Calu3 (cell line): Measurements from ENCODE around the gene DDX10. TPM values are rescaled to one million over a fixed set of nuclear protein-coding genes. Genes with fewer than 3 reads are reported as not detected.

Experiments
- BruUV-seq: library from RNA; stranded (reverse); fragments of 400-500 nt; replicated peaks from 2 replicates; lab custom pipeline; 2021; lab: Mats Ljungman, UMichigan
- CTCF ChIA-PET: fragments of 300-600 bp; sonication (Branson Sonifier 250); formaldehyde crosslinking; loops from one replicate; lab custom pipeline; 2022; ENCODE audit warnings: antibody characterized with exemption; lab: Charles Lee
- DNase-seq: peaks from one replicate; pipeline ENCODE4 v3.0.0; 2022
- H3K27ac Mint-ChIP-seq: one replicate; pipeline ENCODE4 v1.8.0; 2022; ENCODE audit warnings: mixed read lengths; ENCODE audit not compliant: unreplicated experiment
- H3K27me3 Mint-ChIP-seq: one replicate; pipeline ENCODE4 v1.8.0; 2022; ENCODE audit warnings: mixed read lengths; ENCODE audit not compliant: unreplicated experiment
- H3K36me3 Mint-ChIP-seq: one replicate; pipeline ENCODE4 v1.8.0; 2022; ENCODE audit warnings: mild to moderate bottlenecking, moderate library complexity, mixed read lengths; ENCODE audit not compliant: insufficient read depth, unreplicated experiment
- H3K4me1 Mint-ChIP-seq: one replicate; pipeline ENCODE4 v1.8.0; 2022; ENCODE audit warnings: mild to moderate bottlenecking, low read depth, mixed read lengths; ENCODE audit not compliant: unreplicated experiment
- H3K4me3 Mint-ChIP-seq: one replicate; pipeline ENCODE4 v1.8.0; 2022; ENCODE audit warnings: mild to moderate bottlenecking, low read depth, moderate library complexity, mixed read lengths; ENCODE audit not compliant: unreplicated experiment
- H3K9me3 Mint-ChIP-seq: one replicate; pipeline ENCODE4 v1.8.0; 2022; ENCODE audit warnings: low read depth, mixed read lengths; ENCODE audit not compliant: unreplicated experiment
- intact Hi-C: fragments of 100-400 bp; cut with micrococcal nuclease; formaldehyde crosslinking; loops from one replicate; pipeline ENCODE4 v1.10.0; 2022; ENCODE audit not compliant: unreplicated experiment
- total RNA-seq: library from RNA; stranded (reverse); gene quantifications from 2 replicates; pipeline ENCODE4 v1.2.3, GENCODE V29; 2022
- TF ChIP-seq, protein P1 (sequence below): fragments of 200-600 bp; IDR thresholded peaks from one replicate; pipeline ENCODE4 v1.8.0; 2022; ENCODE audit warnings: antibody characterized with exemption; ENCODE audit not compliant: unreplicated experiment

DDX10 gene
- total RNA-seq, 1 experiment from 2014 or later: 31.2 TPM

DNA sequence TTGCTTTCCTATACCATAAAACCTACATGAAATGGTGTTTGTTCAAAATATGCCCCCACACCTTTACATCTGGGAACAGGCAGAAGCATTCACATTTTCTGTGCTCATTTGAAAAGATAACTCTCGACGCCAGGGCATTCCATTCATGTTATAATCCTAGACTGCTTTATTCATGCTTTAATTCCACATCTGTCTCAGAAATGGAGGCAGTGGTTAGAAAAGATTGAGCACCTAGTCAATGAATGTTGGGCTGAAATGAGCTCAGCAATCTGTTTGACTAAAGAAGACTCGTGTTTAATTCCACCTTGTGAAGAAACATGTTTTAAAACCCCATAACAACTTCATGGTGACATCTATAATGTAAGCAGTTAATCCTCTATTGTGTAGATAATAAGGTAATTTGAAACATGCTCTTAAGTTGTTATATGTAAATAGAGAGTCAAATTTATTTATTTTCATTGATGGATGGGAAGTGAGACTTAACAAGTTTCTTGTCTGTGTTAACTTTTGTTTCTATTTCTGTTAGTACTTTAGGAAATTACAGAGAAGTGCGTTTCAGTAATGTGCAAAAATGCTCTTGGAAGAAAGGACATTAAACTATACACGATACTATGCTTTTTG lies 217.5 kb downstream of the DDX10 start:
- CTCF ChIA-PET: no interaction called here
- Mint-ChIP-seq H3K9me3 (no peaks in the 10 kb centered on the region), H3K36me3 (no peaks in the 10 kb centered on the region), H3K27me3 (no peaks in the 10 kb centered on the region), H3K4me3 (no peak overlapping the region), H3K4me1 (no peaks in the 10 kb centered on the region), H3K27ac (no peak overlapping the region)
- intact Hi-C loops: no loop called here
- TF ChIP-seq, protein P1, sequence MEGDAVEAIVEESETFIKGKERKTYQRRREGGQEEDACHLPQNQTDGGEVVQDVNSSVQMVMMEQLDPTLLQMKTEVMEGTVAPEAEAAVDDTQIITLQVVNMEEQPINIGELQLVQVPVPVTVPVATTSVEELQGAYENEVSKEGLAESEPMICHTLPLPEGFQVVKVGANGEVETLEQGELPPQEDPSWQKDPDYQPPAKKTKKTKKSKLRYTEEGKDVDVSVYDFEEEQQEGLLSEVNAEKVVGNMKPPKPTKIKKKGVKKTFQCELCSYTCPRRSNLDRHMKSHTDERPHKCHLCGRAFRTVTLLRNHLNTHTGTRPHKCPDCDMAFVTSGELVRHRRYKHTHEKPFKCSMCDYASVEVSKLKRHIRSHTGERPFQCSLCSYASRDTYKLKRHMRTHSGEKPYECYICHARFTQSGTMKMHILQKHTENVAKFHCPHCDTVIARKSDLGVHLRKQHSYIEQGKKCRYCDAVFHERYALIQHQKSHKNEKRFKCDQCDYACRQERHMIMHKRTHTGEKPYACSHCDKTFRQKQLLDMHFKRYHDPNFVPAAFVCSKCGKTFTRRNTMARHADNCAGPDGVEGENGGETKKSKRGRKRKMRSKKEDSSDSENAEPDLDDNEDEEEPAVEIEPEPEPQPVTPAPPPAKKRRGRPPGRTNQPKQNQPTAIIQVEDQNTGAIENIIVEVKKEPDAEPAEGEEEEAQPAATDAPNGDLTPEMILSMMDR: no peak
- DNase-seq: no peak
- no TSS peak for BruUV-seq

DNA sequence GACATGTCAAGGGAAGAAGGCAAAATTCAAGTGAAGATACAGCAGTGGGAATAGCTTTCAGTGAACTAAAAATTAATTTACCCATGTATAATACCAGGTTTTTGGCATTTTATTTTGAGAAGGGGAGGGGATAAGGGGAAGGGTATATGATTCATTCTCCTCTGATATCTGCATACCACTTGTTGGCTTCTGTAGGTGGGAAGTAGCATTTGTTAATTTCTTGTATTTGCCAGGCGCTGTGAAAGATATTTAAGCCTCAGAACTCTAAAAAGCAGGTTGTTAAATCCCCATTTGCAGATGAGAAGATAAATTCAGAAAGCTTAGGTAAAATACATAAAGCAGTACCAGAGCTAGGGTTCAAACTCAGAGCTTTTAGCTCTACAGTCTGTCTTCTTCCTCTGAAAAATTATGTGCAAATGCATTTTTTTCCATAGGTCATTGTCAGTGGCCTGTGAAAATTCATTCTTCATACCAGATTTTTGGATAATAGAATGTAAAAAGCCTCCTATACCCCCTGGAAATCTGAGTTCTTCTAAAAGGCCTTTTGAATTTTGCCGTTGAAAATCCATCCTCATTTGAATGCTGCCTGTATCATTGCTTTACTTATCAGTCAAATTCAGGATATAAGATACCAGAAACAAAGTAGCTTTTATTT lies 221.3 kb downstream of the DDX10 start:
- DNase-seq: no peak
- BruUV-seq: no TSS peak
- Mint-ChIP-seq H3K36me3 (no peaks in the 10 kb centered on the region), H3K4me1 (no peaks in the 10 kb centered on the region), H3K27ac (peak overlapping the region; percentile 60), H3K9me3 (no peaks in the 10 kb centered on the region), H3K27me3 (no peaks in the 10 kb centered on the region), H3K4me3 (no peak overlapping the region)
- CTCF ChIA-PET: interaction anchor here (0.6 kb wide), 1 partner anchor 590 kb away, joined by 3 read pairs; no protein-coding TSS in a partner anchor
- TF ChIP-seq, protein P1: no peak
- intact Hi-C loops: no loop called here

DNA sequence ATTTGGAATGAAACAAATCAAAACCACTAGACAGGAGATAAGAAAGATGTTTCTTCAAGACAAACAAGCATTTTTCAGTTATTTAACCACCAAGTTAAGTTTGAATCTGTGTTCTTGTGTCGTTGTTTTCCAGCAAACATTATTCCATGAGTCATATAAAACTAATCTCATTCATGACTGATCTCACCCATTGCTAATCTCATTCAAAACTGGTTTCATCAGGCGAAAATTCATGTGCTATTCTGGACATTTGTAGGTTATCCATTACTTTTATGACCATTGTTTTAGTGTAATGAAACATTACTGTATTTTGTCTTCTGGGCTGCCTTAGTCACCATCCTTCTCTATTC lies 221.8 kb downstream of the DDX10 start:
- Mint-ChIP-seq H3K36me3 (no peaks in the 10 kb centered on the region), H3K4me1 (no peaks in the 10 kb centered on the region), H3K9me3 (no peaks in the 10 kb centered on the region), H3K27me3 (no peaks in the 10 kb centered on the region), H3K27ac (peak overlapping the region; percentile 60), H3K4me3 (no peak overlapping the region)
- intact Hi-C loops: no loop called here
- no TSS peak for BruUV-seq
- CTCF ChIA-PET: interaction anchor here (0.6 kb wide), 1 partner anchor 591 kb away, joined by 3 read pairs; no protein-coding TSS in a partner anchor
- TF ChIP-seq, protein P1: no peak
- no peak for DNase-seq

DNA sequence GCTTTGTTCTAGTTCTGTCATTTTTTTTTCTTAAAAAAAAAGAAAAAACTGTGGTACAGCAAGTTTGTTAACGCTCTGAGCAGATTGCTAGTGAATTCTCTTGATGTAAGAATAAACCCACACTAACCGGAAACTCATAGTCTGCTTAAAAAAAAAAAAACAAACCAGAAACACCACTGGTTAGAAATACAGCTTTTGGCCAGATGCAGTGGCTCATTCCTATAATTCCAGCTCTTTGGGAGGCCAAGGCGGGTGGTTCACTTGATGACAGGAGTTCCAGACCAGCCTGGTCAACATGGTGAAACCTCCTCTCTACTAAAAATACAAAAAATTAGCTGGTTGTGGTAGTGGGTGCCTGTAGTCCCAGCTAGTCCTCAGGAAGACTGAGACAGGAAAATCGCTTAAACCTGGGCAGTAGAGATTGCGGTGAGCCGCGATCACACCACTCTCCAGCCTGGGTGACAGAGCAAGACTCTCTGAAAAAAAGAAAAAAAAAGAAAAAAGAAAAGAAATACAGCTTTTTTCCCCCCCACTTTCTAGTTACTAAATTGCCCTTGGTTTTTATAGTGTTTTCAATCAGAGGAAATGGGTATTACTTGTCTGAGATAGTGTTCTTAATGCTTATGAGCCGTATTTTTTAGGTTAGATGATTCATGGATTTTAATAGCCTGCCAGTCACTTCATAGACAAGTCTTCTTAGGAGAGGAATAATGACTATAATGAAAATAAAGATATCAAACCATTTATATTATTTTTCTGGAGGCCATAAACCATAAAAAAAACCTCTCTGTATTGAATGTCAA lies 222.8 kb downstream of the DDX10 start:
- Mint-ChIP-seq H3K4me3 (no peak overlapping the region), H3K36me3 (no peaks in the 10 kb centered on the region), H3K27me3 (no peaks in the 10 kb centered on the region), H3K4me1 (no peaks in the 10 kb centered on the region), H3K27ac (no peak overlapping the region), H3K9me3 (no peaks in the 10 kb centered on the region)
- intact Hi-C loops: no loop called here
- TF ChIP-seq, protein P1: no peak
- CTCF ChIA-PET: interaction anchor here (0.6 kb wide), 1 partner anchor 33 kb away, joined by 3 read pairs; no protein-coding TSS in a partner anchor
- no TSS peak for BruUV-seq
- no peak for DNase-seq
